Neuronal stem cell (in vitro differentiated cells): ENCODE measurements around the gene GABRA4.

Source experiments
- DNase-seq: peaks from one replicate; pipeline ENCODE4 v3.0.0-alpha.2; 2013; ENCODE audit warnings: low spot score
- H2AFZ ChIP-seq: one replicate; pipeline ENCODE4 v1.6.1; 2013; ENCODE audit warnings: mild to moderate bottlenecking, low read length, inconsistent platforms
- H2AK5ac ChIP-seq: 2 replicates; pipeline ENCODE4 v1.6.1; 2013; ENCODE audit warnings: low read depth, mild to moderate bottlenecking, inconsistent platforms, low read length, moderate library complexity, mixed read lengths
- H2BK120ac ChIP-seq: 2 replicates; pipeline ENCODE4 v1.6.1; 2013; ENCODE audit warnings: low read depth, mild to moderate bottlenecking, inconsistent platforms, low read length, moderate library complexity, mixed read lengths
- H2BK12ac ChIP-seq: one replicate; pipeline ENCODE4 v1.6.1; 2013; ENCODE audit warnings: low read length, inconsistent platforms
- H2BK15ac ChIP-seq: 2 replicates; pipeline ENCODE4 v1.6.1; 2013; ENCODE audit warnings: mild to moderate bottlenecking, low read length, inconsistent platforms, mixed read lengths
- H2BK5ac ChIP-seq: one replicate; pipeline ENCODE4 v1.6.1; 2013; ENCODE audit warnings: inconsistent platforms, mild to moderate bottlenecking, low read length, moderate library complexity
- H3K14ac ChIP-seq: one replicate; pipeline ENCODE4 v1.6.1; 2013; ENCODE audit warnings: low read length, inconsistent platforms
- H3K18ac ChIP-seq: 2 replicates; pipeline ENCODE4 v1.6.1; 2013; ENCODE audit warnings: low read length, inconsistent platforms
- H3K23ac ChIP-seq: 2 replicates; pipeline ENCODE4 v1.6.1; 2013; ENCODE audit warnings: low read depth, mild to moderate bottlenecking, mixed read lengths, low read length, inconsistent platforms; ENCODE audit not compliant: poor library complexity
- H3K27ac ChIP-seq: replicated peaks from 3 replicates; pipeline ENCODE4 v1.5.1; 2013; ENCODE audit warnings: low read length, inconsistent platforms
- H3K27me3 ChIP-seq, 3 experiments: 2 replicates each; pipeline ENCODE4 v1.6.1; 2013; ENCODE audit warnings: low read length in 3 of 3, mild to moderate bottlenecking in 2 of 3, inconsistent platforms in 1 of 3, low read depth in 1 of 3, mixed read lengths in 1 of 3, moderate library complexity in 1 of 3; ENCODE audit not compliant: control insufficient read depth in 3 of 3, insufficient read depth in 3 of 3
- H3K36me3 ChIP-seq, 2 donors: replicated peaks in 1 of 2; 2 replicates each; pipeline ENCODE4 v1.6.1; 2013; ENCODE audit warnings: low read length in 2 of 2; ENCODE audit not compliant: control insufficient read depth in 2 of 2, insufficient read depth in 2 of 2
- H3K4ac ChIP-seq: 2 replicates; pipeline ENCODE4 v1.6.1; 2013; ENCODE audit warnings: inconsistent platforms, mild to moderate bottlenecking, low read length, moderate library complexity
- H3K4me1 ChIP-seq, 2 donors: 1 replicate in 1 of 2; 2 replicates in 1 of 2; pipeline ENCODE4 v1.6.1; 2013; ENCODE audit warnings: low read length in 2 of 2, low read depth in 1 of 2; ENCODE audit not compliant: control insufficient read depth in 2 of 2, insufficient read depth in 1 of 2
- H3K4me2 ChIP-seq: one replicate; pipeline ENCODE4 v1.6.1; 2013; ENCODE audit warnings: mild to moderate bottlenecking, low read length, inconsistent platforms; ENCODE audit not compliant: insufficient read depth, poor library complexity, severe bottlenecking
- H3K4me3 ChIP-seq, 2 donors: 2 replicates each; pipeline ENCODE4 v1.5.1; 2013; ENCODE audit warnings: low read length in 2 of 2, mild to moderate bottlenecking in 2 of 2, inconsistent platforms in 1 of 2, moderate library complexity in 1 of 2
- H3K79me1 ChIP-seq: one replicate; pipeline ENCODE4 v1.6.1; 2013; ENCODE audit warnings: low read depth, mild to moderate bottlenecking, inconsistent platforms, low read length, moderate library complexity
- H3K9ac ChIP-seq: one replicate; pipeline ENCODE4 v1.6.1; 2013; ENCODE audit warnings: mild to moderate bottlenecking, low read depth, low read length, inconsistent platforms; ENCODE audit not compliant: poor library complexity
- H3K9me3 ChIP-seq, 2 donors: replicated peaks in 1 of 2; 2 replicates each; pipeline versions ENCODE3 to v1.6.1; 2013; ENCODE audit warnings: low read length in 2 of 2, mild to moderate bottlenecking in 2 of 2, inconsistent platforms in 1 of 2, low read depth in 1 of 2, mixed read lengths in 1 of 2, moderate library complexity in 1 of 2; ENCODE audit not compliant: control insufficient read depth in 2 of 2, insufficient read depth in 1 of 2
- H4K8ac ChIP-seq: one replicate; pipeline ENCODE4 v1.6.1; 2013; ENCODE audit warnings: low read depth, mild to moderate bottlenecking, inconsistent platforms, low read length, moderate library complexity
- H4K91ac ChIP-seq: one replicate; pipeline ENCODE4 v1.6.1; 2013; ENCODE audit warnings: low read length, low read depth, mild to moderate bottlenecking, inconsistent platforms; ENCODE audit not compliant: poor library complexity
- WGBS, 2 donors: extraction: QIAGEN DNeasy Blood & Tissue Kit; methylation state at CpG; one replicate each; pipeline ENCODE4 v1.1.7; 2013; ENCODE audit warnings: missing lambda C conversion rate in 2 of 2, mixed read lengths in 1 of 2; ENCODE audit not compliant: insufficient read length in 2 of 2, insufficient replicate concordance in 1 of 2; ENCODE audit errors: extremely low coverage in 2 of 2; 5-methylcytosine and 5-hydroxymethylcytosine counted together

The GABRA4 gene

DNA sequence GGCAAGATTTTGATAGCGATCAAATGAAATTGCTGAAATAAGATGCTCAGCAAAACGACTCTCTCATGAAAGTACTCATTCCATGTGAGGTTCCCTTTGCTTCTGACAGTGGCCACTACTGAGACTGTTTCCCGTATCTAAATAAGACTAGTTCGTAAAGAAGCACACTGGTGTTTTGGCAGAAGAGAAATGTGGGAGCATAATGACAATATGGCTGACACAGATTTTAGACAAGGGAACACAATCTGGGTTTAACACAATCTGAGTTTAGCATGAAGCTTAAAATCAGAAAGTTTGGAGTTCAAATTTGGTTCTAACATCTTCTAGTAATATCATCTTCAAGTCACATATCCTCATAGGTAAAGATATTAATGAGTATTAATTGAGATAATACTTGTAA lies 13.7 kb downstream of the GABRA4 start:
- Histone ChIP-seq H3K18ac (no peak overlapping the region), H3K36me3 (no peaks in the 10 kb centered on the region), H2BK120ac (no peak overlapping the region), H3K27me3 (no peaks in the 10 kb centered on the region), H3K14ac (no peak overlapping the region), H3K4me1 (no peaks in the 10 kb centered on the region), H2AK5ac (no peak overlapping the region), H3K4me3 (no peak overlapping the region), H3K9ac (no peak overlapping the region), H3K4me2 (no peak overlapping the region), H2BK12ac (no peak overlapping the region), H2BK5ac (no peak overlapping the region), H3K27ac (no peak overlapping the region), H3K79me1 (no peaks in the 10 kb centered on the region), H4K91ac (no peak overlapping the region), H2AFZ (no peak overlapping the region), H3K23ac (no peak overlapping the region), H3K9me3 (no peaks in the 10 kb centered on the region), H4K8ac (no peak overlapping the region), H3K4ac (no peak overlapping the region), H2BK15ac (no peak overlapping the region)
- no CpG with 5 or more reads among the region's 4 CpGs for WGBS, 2 donors
- DNase-seq, result no peak

GRCh38 chr4:46979283-46979682 lies 14.1 kb downstream of the GABRA4 start:
- no peak overlapping the region for H4K8ac ChIP-seq
- no peak overlapping the region for H3K9ac ChIP-seq
- H3K14ac ChIP-seq, result no peak overlapping the region
- no peaks in the 10 kb centered on the region for H3K36me3 ChIP-seq
- H2AK5ac ChIP-seq, result no peak overlapping the region
- H2BK120ac ChIP-seq, result no peak overlapping the region
- H2BK15ac ChIP-seq, result no peak overlapping the region
- no peak overlapping the region for H3K18ac ChIP-seq
- no CpG with 5 or more reads among the region's 2 CpGs for WGBS, 2 donors
- H3K27me3 ChIP-seq, result no peaks in the 10 kb centered on the region
- no peak overlapping the region for H3K27ac ChIP-seq
- no peak for DNase-seq
- no peak overlapping the region for H3K4me3 ChIP-seq
- no peak overlapping the region for H2BK12ac ChIP-seq
- H3K9me3 ChIP-seq, result no peaks in the 10 kb centered on the region
- no peak overlapping the region for H3K4ac ChIP-seq
- no peak overlapping the region for H4K91ac ChIP-seq
- H3K79me1 ChIP-seq, result no peaks in the 10 kb centered on the region
- H2BK5ac ChIP-seq, result no peak overlapping the region
- no peak overlapping the region for H2AFZ ChIP-seq
- H3K23ac ChIP-seq, result no peak overlapping the region
- no peak overlapping the region for H3K4me2 ChIP-seq
- H3K4me1 ChIP-seq, result no peaks in the 10 kb centered on the region

GRCh38 chr4:46977245-46977644 lies 16.1 kb downstream of the GABRA4 start:
- Histone ChIP-seq H3K18ac (no peak overlapping the region), H3K23ac (no peak overlapping the region), H3K27ac (no peak overlapping the region), H3K4me2 (no peak overlapping the region), H2BK15ac (no peak overlapping the region), H2BK120ac (no peak overlapping the region), H4K91ac (no peak overlapping the region), H2BK5ac (no peak overlapping the region), H4K8ac (no peak overlapping the region), H2AK5ac (no peak overlapping the region), H3K9me3 (no peaks in the 10 kb centered on the region), H3K27me3 (no peaks in the 10 kb centered on the region), H3K4ac (no peak overlapping the region), H3K36me3 (no peaks in the 10 kb centered on the region), H2BK12ac (no peak overlapping the region), H3K79me1 (no peaks in the 10 kb centered on the region), H3K9ac (no peak overlapping the region), H3K4me3 (no peak overlapping the region), H2AFZ (no peak overlapping the region), H3K4me1 (no peaks in the 10 kb centered on the region), H3K14ac (no peak overlapping the region)
- DNase-seq, result no peak
- no CpG with 5 or more reads among the region's 2 CpGs for WGBS, 2 donors

DNA sequence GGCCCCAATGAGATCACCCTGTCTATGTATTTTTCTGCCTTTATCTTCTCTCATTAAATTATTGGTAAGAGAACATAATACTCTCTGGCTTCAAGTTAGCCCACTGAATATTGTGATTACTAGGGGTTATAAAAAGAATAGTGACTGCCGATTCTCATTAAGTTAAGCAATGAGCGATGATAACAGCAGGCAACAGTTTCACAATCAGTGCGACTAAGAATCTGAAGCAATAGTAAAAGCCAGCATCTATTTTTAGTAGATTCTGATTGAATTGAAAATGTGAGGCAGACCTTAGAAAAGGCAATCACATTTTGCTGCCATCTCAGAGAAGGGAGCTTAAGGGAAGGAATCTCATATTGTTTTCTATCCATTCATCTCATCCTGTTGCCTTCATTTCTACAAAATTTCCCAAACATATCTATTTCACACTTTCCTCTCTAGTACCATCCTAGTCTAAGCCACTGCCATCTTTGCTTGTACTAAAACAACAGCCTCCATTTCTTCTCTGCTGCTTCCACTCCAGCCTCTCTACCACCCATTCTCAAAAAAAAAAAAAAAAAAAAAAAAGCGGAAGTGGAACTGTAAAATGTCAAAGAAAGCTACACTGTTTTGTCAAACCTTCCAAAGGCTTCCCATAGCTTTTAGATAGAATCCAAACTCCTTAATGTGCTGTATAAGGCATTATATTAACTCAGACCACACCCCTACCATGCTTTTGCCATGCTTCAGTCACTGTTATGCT lies 17.4 kb downstream of the GABRA4 start:
- H2AFZ ChIP-seq, result no peak overlapping the region
- no peaks in the 10 kb centered on the region for H3K79me1 ChIP-seq
- no peaks in the 10 kb centered on the region for H3K27me3 ChIP-seq
- H3K27ac ChIP-seq, result no peak overlapping the region
- no peak overlapping the region for H3K9ac ChIP-seq
- H2AK5ac ChIP-seq, result no peak overlapping the region
- no peak overlapping the region for H3K4ac ChIP-seq
- no peaks in the 10 kb centered on the region for H3K9me3 ChIP-seq
- no peak overlapping the region for H2BK15ac ChIP-seq
- H3K4me2 ChIP-seq, result no peak overlapping the region
- no peak overlapping the region for H2BK5ac ChIP-seq
- H3K4me3 ChIP-seq, result no peak overlapping the region
- no peak overlapping the region for H2BK120ac ChIP-seq
- H4K8ac ChIP-seq, result no peak overlapping the region
- DNase-seq, result no peak
- H3K36me3 ChIP-seq, result no peaks in the 10 kb centered on the region
- WGBS, 2 donors, result no CpG with 5 or more reads among the region's 4 CpGs
- H3K4me1 ChIP-seq, result no peaks in the 10 kb centered on the region
- H2BK12ac ChIP-seq, result no peak overlapping the region
- no peak overlapping the region for H3K14ac ChIP-seq
- no peak overlapping the region for H3K23ac ChIP-seq
- H4K91ac ChIP-seq, result no peak overlapping the region
- no peak overlapping the region for H3K18ac ChIP-seq
